ENCODE results near the gene TMEM198. TPM values are rescaled to one million over a fixed set of nuclear protein-coding genes. Genes with fewer than 3 reads are reported as not detected.
A peak's percentile ranks its signal among the peaks of the same experiment; 100 is the strongest.

The TMEM198 gene
- total RNA-seq, 2 experiments from 2014 or later: 0.95 to 1.0 TPM

DNA sequence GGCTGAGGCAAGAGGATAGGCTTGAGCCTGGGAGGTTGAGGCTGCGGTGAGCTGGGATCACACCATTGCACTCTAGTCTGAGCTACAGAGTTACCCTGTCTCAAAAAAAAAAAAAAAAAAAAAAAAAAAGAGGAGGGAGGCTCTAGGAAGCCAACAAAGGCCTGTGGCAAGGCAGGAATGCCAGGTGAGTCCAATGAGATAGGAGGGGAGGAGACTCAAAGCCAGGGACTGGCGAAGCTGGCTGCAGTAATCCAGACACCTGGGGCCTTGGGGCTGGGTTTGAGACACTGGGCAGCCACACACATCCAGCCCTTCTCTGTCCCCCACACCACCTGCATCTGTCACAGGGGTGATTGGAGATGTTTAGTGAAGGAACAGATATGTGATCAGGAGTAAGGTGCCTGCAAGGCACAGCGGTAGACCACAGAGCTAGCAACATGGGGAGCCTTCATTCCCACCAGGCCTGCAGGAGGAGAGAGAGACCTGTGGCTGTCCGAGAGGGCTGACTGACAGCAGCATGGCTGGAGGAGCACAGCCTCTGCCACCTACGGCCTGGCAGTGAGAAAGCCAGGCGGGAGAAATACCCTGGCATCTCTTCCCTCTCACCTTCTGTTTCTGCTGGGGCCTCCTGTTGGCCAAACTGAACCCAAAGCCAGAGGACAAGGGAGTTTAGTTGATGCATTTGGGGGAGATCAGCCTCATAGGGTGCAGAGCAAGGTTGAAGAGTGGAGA is 9.7 kb upstream of the TMEM198 start:
- DNase-seq: no peak
- POLR2A ChIA-PET: no interaction called here
- Mint-ChIP-seq H3K4me3 (no peak overlapping the region), H3K9me3 (no peaks in the 10 kb centered on the region), H3K36me3 (ENCODE audit: low read depth) (no peaks in the 10 kb centered on the region), H3K27me3 (peaks cover 32% of the 10 kb centered on the region), H3K27ac (no peak overlapping the region), H3K4me1 (no peaks in the 10 kb centered on the region)
- CTCF ChIA-PET: interaction anchor here (8.5 kb wide), 1 partner anchor 37 kb away, joined by 175 read pairs; the partner anchor contains the start of gene GMPPA

DNA sequence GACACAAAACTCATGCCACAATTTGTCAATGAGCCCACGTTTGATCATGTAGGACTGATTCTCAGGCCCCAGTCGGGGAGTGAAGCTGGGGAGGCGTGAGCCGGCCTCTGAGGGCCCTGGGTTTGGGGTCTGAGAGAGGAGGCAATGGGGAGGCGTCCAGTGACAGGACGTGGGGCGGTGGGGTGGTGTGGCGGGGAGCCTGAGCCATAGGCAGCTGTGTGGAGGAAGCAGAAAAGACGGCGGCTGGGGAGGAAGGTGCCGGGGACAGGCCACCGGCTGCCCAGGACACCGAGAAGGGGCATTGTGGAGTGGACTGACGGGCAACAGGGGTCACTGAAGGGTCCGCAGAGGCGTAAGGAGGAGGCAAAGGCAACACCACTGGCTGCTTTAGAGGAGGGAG is 7.4 kb upstream of the TMEM198 start:
- peaks cover 10% of the 10 kb centered on the region for H3K27me3 Mint-ChIP-seq
- peaks cover 7% of the 10 kb centered on the region for H3K36me3 Mint-ChIP-seq (ENCODE audit: low read depth)
- H3K27ac Mint-ChIP-seq: no peak overlapping the region
- H3K4me1 Mint-ChIP-seq: peaks cover 4% of the 10 kb centered on the region
- ChIA-PET CTCF (interaction anchor here (1.3 kb wide), 1 partner anchor 153 kb away, joined by 3 read pairs; no protein-coding TSS in a partner anchor), POLR2A (no interaction called here)
- no peaks in the 10 kb centered on the region for H3K9me3 Mint-ChIP-seq
- DNase-seq: no peak
- no peak overlapping the region for H3K4me3 Mint-ChIP-seq

DNA sequence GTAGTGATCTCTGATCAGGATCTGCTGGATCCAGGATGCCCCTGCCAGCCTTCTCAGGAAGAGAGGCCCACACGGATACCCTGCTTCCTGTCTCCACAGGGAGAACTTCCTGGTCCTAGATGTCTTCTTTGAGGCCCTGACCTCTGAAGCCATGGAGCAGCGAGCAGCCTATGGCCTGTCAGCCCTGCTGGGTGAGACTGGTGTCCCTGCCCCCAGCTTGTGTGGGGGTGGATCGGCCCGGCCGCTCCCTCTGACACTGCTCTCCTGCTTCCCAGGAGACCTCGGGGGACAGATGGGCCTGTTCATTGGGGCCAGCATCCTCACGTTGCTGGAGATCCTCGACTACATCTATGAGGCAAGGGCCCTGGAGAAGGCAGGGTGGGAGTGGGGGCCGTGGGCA is 6.9 kb upstream of the TMEM198 start:
- CTCF ChIA-PET: interaction anchor here (1.3 kb wide), 2 partner anchors 106 to 153 kb away, joined by 3 read pairs; no protein-coding TSS in a partner anchor
- Mint-ChIP-seq H3K36me3 (ENCODE audit: low read depth) (peaks cover 7% of the 10 kb centered on the region), H3K27ac (no peak overlapping the region)

DNA sequence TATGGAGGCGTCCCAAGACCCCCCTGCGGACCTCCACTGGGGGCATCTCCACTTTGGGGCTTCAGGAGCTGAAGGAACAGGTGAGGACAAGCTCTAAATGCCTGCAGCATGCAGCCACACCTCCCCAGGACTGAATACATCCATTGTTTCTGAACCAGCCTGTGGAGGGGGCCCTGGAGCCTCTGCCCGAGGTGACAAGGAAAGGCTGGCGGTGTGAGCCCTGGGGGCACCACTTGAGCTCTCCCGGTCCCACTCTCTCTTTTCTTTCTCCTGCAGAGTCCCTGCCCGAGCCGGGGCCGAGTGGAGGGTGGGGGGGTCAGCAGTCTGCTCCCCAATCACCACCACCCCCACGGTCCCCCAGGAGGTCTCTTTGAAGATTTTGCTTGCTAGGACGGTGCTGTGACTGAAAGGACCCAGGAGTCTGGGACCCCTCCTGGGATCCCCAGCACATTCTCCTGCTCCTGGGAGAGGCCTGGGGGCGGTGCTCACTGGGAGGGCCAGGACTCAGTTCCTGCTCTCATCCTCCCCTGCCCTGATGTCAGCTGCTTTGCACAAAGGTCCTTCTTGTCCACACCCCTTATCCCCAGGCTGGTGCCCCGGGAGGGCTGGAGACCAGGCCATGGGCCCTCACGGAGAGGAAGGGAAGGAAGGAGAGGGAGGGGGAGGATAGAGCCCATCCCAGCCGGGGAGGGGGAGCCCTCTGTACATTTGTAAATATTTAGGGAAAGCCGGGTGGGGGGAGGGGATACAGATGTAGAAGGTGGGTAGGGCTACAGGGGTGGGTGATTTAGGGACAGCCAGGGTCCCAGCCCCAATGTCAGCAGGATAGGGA is 6.0 kb upstream of the TMEM198 start:
- H3K27me3 Mint-ChIP-seq: peaks cover 2% of the 10 kb centered on the region
- no peaks in the 10 kb centered on the region for H3K9me3 Mint-ChIP-seq
- DNase-seq: no peak
- H3K27ac Mint-ChIP-seq: no peak overlapping the region
- peaks cover 7% of the 10 kb centered on the region for H3K36me3 Mint-ChIP-seq (ENCODE audit: low read depth)
- ChIA-PET CTCF (interaction anchor here (1.2 to 1.3 kb wide), 2 partner anchors 39 to 105 kb away, joined by 3 read pairs; partner anchors contain the start of gene GMPPA), POLR2A (no interaction called here)
- H3K4me3 Mint-ChIP-seq: no peak overlapping the region
- peaks cover 16% of the 10 kb centered on the region for H3K4me1 Mint-ChIP-seq

More for the DNA sequence above, 6.9 kb upstream of the TMEM198 start:
- DNase-seq: no peak
- POLR2A ChIA-PET: no interaction called here
- H3K4me1 Mint-ChIP-seq: peaks cover 7% of the 10 kb centered on the region
- H3K4me3 Mint-ChIP-seq: no peak overlapping the region
- H3K27me3 Mint-ChIP-seq: peaks cover 7% of the 10 kb centered on the region
- H3K9me3 Mint-ChIP-seq: no peaks in the 10 kb centered on the region

DNA sequence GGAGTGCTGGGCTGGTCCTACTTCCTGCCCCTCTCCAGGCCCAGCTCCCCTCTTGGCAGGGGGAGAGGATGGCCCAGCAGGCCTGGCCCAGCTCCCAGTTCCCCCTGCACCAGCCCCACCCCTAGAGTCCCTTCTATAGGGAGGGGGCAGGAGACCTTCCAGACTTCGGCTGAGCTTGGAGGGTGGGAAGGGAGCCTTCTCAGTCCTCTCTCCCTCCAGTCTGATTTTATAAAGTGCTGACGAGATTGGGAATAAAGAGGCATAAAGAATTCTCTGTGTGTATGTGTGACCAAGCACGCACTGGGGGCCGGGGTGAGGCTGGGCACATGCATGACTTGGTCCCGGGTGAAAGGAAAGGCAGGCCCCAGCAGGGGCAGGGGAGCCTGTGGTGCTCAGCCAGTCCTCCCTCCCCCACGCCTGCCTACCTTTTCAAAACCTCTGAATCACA is 5.3 kb upstream of the TMEM198 start:
- H3K4me3 Mint-ChIP-seq: no peak overlapping the region
- ChIA-PET POLR2A (no interaction called here), CTCF (interaction anchor here (1.2 to 4.2 kb wide), 2 partner anchors 7 to 40 kb away, joined by 3 to 25 read pairs; partner anchors contain the start of gene GMPPA)
- no peak for DNase-seq
- peaks cover 16% of the 10 kb centered on the region for H3K4me1 Mint-ChIP-seq
- peaks cover under 1% of the 10 kb centered on the region for H3K27me3 Mint-ChIP-seq
- H3K9me3 Mint-ChIP-seq: no peaks in the 10 kb centered on the region
- H3K36me3 Mint-ChIP-seq (ENCODE audit: low read depth): peaks cover 7% of the 10 kb centered on the region
- no peak overlapping the region for H3K27ac Mint-ChIP-seq

DNA sequence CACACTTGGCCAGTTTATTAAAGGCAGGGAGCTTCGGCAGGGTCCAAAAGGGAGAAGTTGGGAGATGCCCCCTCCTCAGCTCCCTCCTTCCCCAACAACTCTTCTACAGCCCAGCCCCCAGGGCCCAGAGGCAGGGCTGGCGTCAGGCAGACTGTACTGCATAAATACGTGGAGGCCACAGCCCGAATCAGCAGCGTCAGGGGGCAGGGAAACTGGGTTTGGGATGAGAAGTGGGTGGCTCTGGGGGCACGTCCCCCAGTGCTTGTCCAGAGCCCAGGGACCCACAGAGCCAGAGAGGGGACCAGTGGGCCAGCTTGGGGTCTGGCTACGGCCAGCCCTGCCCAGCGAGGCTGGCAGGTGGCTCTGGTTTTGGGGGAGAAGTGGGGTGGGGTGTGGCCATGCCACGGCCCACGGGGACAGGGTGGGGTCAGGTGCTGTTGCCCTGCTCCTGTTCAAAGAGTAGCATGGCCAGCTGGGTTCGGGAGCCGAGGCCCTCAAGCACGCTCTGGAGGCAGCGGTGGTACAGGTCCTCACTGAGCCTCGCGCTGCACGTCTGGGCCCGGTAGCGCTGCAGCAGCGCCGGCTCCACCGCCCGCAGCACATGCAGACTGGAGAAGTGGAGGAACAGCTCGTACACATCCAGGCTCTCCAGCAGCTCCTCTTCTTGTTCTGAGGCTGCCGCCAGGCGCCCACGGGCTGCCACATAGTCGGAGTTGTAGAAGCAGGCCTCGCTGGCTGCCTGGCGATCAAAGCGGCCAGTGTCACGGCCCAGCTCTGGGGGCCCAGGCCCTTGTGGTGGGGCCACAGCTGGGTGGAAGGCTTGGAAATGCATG is 4.7 kb upstream of the TMEM198 start:
- CTCF ChIA-PET: interaction anchor here (1.2 to 4.2 kb wide), 4 partner anchors 8 to 150 kb away, joined by 3 to 25 read pairs (median 4); partner anchors contain the start of gene GMPPA
- Mint-ChIP-seq H3K27me3 (peaks cover under 1% of the 10 kb centered on the region), H3K4me3 (no peak overlapping the region), H3K36me3 (ENCODE audit: low read depth) (peaks cover 7% of the 10 kb centered on the region), H3K27ac (no peak overlapping the region), H3K9me3 (no peaks in the 10 kb centered on the region), H3K4me1 (peaks cover 17% of the 10 kb centered on the region)
- DNase-seq: no peak
- POLR2A ChIA-PET: no interaction called here

DNA sequence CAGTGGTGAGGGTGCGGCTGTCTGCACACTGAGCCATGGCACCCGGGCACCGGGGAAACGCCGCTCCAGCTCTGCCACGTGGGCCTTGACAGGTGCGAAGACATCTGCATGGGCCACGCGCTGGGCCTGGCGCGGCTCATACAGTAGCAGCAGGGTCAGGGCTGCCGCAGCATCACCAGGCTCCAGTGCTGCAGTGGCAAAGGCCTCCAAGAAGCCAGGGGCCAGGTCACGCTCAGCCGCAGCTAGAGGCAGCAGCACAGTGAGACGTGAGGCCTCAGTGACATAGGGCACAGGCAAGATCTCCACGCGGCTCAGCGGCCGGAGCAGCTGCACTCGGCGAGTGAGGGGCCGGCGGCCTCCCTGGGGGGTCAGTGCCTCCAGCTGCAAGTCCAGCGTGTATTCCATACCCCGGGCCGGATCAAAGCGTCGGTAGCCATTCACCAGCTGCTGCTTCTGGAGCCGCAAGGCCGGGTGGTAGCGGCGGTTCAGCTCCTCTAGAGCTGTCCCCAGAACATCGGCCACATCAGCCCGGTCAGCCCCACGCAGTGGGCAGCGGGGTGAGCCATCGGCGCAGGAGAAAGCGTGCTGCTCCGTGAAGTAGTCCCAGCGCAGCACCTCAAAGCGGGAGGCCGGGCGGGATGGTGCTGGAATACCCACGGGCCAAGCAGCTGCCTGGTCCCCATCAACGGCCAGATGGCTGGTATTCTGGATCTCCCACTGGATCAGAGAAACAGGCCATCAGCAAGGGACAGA is 3.7 kb upstream of the TMEM198 start:
- Mint-ChIP-seq H3K4me1 (peaks cover 23% of the 10 kb centered on the region), H3K36me3 (ENCODE audit: low read depth) (peaks cover 7% of the 10 kb centered on the region), H3K4me3 (no peak overlapping the region), H3K27me3 (peaks cover 10% of the 10 kb centered on the region), H3K27ac (no peak overlapping the region), H3K9me3 (no peaks in the 10 kb centered on the region)
- no peak for DNase-seq
- POLR2A ChIA-PET: interaction anchor here (1.3 kb wide), 1 partner anchor 11 kb away, joined by 3 read pairs; no protein-coding TSS in a partner anchor
- CTCF ChIA-PET: interaction anchor here (1.0 to 4.9 kb wide), 13 partner anchors 9 to 149 kb away, joined by 3 to 53 read pairs (median 6); partner anchors contain the start of genes GMPPA and STK11IP

DNA sequence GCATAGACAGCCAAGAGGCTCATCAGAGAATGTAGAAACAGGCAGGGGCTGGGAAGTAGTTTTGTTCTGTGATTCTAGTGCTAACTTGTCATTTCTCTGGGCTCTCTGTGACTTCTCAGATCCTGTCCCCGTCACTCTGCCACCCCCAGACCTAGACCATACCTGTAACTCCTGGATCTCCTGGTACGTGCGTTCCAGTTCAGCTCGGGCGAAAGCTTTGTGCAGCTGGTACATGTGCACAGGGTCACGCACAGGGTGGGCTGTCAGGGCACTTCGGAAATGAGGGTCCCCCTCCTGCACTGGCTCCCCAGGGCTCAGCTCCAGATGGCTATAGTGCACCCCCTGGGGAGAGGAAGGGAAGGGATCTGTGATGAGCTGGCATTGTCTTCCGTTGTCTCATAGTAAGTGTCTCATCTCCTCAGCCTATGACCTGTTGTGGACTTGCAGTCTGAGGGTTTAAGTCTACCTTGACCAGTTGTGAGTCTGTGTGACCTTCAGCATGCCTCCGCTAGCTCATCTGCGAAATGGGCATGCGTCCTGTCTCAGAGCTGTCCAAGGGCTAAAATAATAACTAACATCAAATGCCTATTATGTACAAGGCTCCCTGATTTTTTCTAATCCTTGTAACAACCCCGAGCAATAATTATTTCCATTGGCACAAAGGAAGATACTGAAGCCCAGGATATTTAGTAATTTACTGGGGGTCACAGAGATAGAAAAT is 2.9 kb upstream of the TMEM198 start:
- no peak overlapping the region for H3K27ac Mint-ChIP-seq
- POLR2A ChIA-PET: interaction anchor here (1.3 kb wide), 1 partner anchor 10 kb away, joined by 3 read pairs; no protein-coding TSS in a partner anchor
- H3K36me3 Mint-ChIP-seq (ENCODE audit: low read depth): peaks cover 7% of the 10 kb centered on the region

DNA sequence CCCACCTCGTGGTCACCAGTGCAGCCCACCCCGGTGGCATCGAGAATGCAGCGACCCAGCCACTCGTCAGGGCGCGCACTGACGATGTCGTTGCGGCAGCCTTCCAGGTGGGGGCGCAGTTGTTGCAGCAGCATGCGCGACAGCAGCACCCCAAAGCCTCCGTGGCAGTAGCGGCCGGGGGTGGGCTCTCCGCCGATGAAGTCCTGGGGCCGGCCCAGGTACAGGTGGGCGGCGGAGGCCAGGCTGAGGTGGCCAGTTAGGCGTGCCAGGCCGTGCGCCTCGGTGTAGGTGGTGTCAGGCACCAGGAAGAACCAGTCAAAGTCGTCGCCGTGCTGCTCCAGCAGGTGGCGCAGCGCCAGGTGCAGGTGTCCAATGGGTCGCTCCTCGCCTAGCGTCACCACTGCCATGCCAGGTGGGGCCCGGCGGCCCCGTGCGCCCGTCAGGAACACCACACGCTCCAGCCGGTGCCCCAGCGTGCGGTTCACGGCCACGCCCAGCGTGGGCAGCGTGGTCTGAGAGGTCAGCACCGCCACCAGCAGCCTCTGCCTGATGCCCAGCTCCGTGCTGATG is 2.1 kb upstream of the TMEM198 start:
- peak; percentile 86 for DNase-seq
- H3K36me3 Mint-ChIP-seq (ENCODE audit: low read depth): peaks cover 7% of the 10 kb centered on the region
- H3K27me3 Mint-ChIP-seq: peaks cover 17% of the 10 kb centered on the region
- H3K9me3 Mint-ChIP-seq: no peaks in the 10 kb centered on the region
- no peak overlapping the region for H3K27ac Mint-ChIP-seq
- H3K4me3 Mint-ChIP-seq: peak overlapping the region; percentile 78
- CTCF ChIA-PET: interaction anchor here (0.7 to 4.9 kb wide), 22 partner anchors 9 to 163 kb away, joined by 3 to 53 read pairs (median 4); partner anchors contain the start of genes GMPPA and STK11IP
- POLR2A ChIA-PET: interaction anchor here (1.3 kb wide), 1 partner anchor 9 kb away, joined by 3 read pairs; no protein-coding TSS in a partner anchor
- H3K4me1 Mint-ChIP-seq: peaks cover 23% of the 10 kb centered on the region

More for the DNA sequence above, 2.9 kb upstream of the TMEM198 start:
- peaks cover 12% of the 10 kb centered on the region for H3K27me3 Mint-ChIP-seq
- H3K4me3 Mint-ChIP-seq: no peak overlapping the region
- CTCF ChIA-PET: interaction anchor here (0.8 to 4.9 kb wide), 20 partner anchors 10 to 162 kb away, joined by 3 to 53 read pairs (median 4); partner anchors contain the start of genes GMPPA and STK11IP
- no peaks in the 10 kb centered on the region for H3K9me3 Mint-ChIP-seq
- peaks cover 23% of the 10 kb centered on the region for H3K4me1 Mint-ChIP-seq
- no peak for DNase-seq

DNA sequence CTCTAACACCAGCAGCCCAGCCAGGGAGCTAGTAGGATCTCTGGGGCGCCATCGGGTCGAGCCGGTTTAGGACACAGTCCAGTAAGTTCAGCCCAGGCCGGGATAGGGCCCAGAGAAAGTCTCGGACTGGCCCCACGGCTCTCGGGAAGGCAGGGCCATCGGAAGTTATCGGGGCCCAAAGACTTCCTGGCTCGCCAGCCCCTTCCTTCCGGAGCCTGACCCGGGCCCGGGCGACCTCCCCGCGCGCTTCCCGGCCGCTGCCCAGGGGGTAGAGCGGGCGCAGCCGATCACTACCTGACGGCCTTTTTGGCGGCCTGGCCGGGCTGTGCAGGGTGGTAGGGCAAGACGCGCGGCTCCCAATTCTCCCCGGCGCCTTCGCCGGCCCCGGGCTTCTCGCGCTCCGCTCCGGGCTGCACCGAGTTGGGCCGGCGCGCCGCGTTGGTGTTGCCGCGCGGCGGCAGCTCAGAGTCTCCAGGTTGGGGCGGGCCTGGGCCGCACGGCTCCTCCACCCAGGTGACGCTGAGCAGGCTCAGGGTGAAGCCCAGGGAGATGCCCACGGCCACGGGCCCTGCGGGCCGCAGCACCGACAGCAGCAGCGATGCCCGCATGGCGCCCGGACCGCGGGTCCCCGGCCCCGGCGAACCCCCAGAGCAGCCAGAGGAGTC is 765 bp upstream of the TMEM198 start:
- Mint-ChIP-seq H3K27me3 (peaks cover 17% of the 10 kb centered on the region), H3K27ac (peak overlapping the region; percentile 71), H3K4me1 (peaks cover 23% of the 10 kb centered on the region), H3K4me3 (peak overlapping the region; percentile 78), H3K9me3 (no peaks in the 10 kb centered on the region), H3K36me3 (ENCODE audit: low read depth) (peaks cover 7% of the 10 kb centered on the region)
- no peak for DNase-seq
- POLR2A ChIA-PET: interaction anchor here (1.7 to 2.4 kb wide), 3 partner anchors 10 to 54 kb away, joined by 5 to 12 read pairs (median 10); partner anchors contain the start of genes GMPPA and STK11IP
- CTCF ChIA-PET: interaction anchor here (0.6 to 4.9 kb wide), 16 partner anchors 12 to 154 kb away, joined by 3 to 34 read pairs (median 4); partner anchors contain the start of gene STK11IP

All from activated CD4-positive, alpha-beta memory T cell treated with anti-CD3 and anti-CD28 coated beads, Interleukin-2, amount 10 ng/mL, durations not matched to agents 7 days and 5 days (primary cell).